KOPT-K1 (cell line): ENCODE results near the gene GRAMD1B.
"Not testable (repeated sequence)": the region's sequence is repeated elsewhere in the genome, so short reads cannot be mapped to it uniquely, and the experiment has no call there.

Experiments used
- H3K27ac ChIP-seq: fragments of 200-600 bp; sonication (generic); 2 replicates; pipeline ENCODE4 v1.5.1; 2016; ENCODE audit warnings: antibody characterized with exemption, mild to moderate bottlenecking, low read depth, low read length; ENCODE audit not compliant: poor library complexity, severe bottlenecking
- H3K36me3 ChIP-seq: fragments of 200-600 bp; sonication (generic); 2 replicates; pipeline ENCODE4 v1.5.1; 2017; ENCODE audit warnings: antibody characterized with exemption, mild to moderate bottlenecking, low read length, moderate library complexity; ENCODE audit not compliant: insufficient read depth
- H3K9me3 ChIP-seq: fragments of 200-600 bp; sonication (generic); 2 replicates; pipeline ENCODE4 v1.5.1; 2017; ENCODE audit warnings: antibody characterized with exemption, low read length, mild to moderate bottlenecking; ENCODE audit not compliant: insufficient read depth, poor library complexity, severe bottlenecking

The GRAMD1B gene

DNA sequence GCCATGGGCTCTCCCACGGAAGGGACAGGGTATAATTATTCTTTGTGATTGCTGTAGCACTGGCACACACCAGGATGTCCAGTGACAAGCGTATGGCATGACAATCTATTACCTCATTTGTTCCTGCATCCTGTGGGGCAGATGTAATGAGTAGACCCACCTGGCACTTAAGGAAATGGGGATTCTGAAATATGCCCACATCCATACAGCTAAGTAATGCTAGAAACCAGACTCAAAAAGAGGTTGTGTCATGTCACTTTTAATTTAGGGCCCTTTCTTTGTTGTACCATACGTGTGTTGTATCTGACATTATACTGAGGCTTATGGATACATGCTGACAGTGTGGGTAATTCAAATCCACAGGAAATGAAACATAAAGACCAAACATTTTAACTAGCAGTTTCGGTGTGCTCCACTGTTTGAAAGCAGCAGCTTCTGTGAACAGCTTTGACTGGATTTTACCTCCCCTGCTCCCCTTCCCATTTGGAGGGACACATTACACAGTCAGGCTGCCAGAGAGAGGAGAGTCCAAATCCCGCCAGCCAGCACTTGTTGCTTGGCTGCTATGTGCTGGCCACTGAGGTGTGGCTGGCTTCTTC lies 21.2 kb downstream of the GRAMD1B start:
- Histone ChIP-seq H3K36me3 (no peaks in the 10 kb centered on the region), H3K9me3 (no peaks in the 10 kb centered on the region), H3K27ac (no peak overlapping the region)

DNA sequence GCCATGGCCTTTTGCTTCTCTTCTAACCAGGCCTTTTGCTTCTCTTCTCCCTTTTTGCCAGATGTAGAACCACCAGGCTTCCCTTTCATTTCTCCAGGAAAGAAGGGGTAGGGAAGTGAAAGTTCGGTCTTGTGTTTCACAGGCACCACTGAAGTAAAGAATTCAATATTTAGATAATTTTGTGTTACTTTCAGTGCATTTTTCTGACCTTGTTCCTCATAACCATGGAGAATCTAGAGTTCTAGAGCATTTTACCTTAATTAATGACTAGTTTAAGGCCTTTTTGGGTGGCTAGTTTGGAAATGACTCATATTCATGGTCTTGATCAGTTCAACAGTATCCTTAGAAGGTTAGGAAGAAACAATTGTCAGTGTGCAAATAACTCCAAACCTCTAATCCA lies 22.7 kb downstream of the GRAMD1B start:
- no peaks in the 10 kb centered on the region for H3K36me3 ChIP-seq
- no peaks in the 10 kb centered on the region for H3K9me3 ChIP-seq
- no peak overlapping the region for H3K27ac ChIP-seq

DNA sequence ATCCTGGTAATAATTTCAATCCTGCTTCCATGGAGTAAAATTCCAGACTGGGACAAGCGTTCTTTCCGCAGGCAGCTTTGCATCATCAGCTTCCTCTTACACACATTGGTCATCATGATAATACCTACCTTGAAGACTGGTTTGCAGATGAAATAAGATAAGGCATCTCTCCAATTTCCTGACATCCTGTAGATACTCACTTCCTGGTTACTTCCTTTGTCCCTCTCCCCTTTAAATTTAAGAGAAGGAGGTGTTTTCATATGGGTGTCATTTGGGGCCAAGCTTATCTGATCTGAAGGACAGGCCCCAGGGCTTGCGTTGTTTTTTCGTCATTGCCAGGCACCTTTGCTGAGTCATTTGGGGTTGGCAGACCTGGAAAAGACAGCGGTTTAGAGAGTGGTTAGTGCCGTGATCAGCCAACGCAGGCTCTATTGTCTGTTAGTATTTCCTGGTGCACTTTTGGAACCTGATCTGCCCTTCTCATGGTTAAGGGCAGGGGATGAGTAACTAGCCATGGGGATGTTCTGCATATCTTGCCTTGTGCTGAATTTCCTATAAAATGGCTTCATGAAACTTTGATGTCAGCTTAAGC lies 24.1 kb downstream of the GRAMD1B start:
- no peaks in the 10 kb centered on the region for H3K36me3 ChIP-seq
- no peak overlapping the region for H3K27ac ChIP-seq
- H3K9me3 ChIP-seq: no peaks in the 10 kb centered on the region

DNA sequence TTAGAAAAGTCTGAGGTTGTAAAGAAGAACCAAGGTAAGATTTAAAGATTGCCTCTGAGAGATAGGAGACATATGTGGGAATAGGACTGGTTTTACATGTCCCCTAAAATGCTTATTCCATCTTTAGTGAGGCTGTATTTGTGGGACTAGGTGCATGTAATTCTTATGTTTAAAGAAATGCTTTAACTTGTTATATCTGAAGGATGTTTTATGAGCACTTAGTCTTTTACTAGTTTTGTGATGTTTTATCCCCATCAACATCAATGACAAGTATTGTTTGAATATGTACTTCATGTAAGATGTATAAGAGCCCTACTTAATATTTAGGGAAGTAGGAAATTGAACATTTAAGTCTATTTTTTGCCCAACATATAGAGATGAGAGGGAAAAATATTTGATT lies 24.7 kb downstream of the GRAMD1B start:
- H3K9me3 ChIP-seq: no peaks in the 10 kb centered on the region
- no peaks in the 10 kb centered on the region for H3K36me3 ChIP-seq
- H3K27ac ChIP-seq: no peak overlapping the region

DNA sequence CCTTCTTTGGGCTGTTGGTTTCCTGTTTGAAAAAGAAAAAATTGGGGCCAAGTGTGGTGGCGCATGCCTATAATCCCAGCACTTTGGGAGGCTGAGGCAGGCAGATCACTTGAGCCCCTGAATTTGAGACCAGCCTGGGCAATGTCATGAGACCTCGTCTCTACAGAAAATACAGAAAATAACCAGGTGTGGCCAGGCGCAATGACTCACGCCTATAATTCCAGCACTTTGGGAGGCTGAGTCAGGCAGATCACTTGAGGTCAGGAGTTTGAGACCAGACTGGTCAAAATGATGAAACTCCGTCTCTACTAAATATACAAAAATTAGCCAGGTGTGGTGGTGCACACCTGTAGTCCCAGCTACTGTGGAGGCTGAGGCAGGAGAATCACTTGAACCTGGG lies 26.4 kb downstream of the GRAMD1B start:
- H3K36me3 ChIP-seq, H3K27ac ChIP-seq, H3K9me3 ChIP-seq: not testable (repeated sequence)

DNA sequence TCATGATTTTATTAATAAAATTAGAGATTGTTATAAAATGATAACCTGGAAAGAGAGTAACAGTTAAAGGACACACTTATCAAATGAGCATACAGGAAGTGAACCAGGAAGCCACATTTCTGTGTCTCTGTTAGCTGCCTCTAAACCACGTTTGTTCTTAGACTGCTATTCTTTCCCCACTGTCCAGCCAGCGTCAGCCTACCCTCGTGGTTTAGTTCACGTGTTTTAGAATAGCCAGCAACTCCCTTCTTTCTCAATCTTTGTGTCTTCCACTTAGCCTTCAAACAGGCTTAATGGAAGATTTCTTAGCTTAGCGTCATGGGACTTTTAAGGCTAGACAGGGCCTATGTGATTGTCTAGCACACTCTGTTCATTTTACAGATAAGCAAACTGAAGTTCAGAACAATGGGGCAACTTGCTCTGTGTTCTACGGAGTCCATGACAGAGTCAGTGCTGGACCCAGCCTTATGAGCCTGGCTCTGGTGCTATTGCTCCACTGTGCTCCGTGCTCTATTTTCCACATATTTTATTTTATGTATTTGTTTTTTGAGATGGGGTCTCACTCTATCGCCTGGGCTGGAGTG lies 27.2 kb downstream of the GRAMD1B start:
- H3K27ac ChIP-seq: no peak overlapping the region
- no peaks in the 10 kb centered on the region for H3K9me3 ChIP-seq
- H3K36me3 ChIP-seq: no peaks in the 10 kb centered on the region

DNA sequence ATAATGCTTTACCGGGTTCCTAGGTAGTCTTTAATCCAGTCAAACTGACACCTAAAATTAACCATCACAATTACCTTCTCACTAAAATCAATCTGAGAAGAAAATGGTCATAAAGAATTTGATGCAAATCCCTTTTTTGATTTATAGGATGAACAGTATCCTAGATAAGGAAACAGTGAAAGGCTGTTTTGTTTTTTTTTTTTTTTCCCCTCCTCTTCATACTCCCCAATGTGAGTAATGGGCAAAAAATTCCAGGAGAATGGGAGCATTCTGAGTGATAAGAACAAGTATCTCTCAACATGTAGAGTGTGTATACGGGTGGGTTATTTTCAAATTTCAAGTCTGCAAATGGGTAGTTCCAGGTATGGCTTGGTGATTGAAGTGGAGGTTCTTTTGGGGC lies 28.4 kb downstream of the GRAMD1B start:
- no peak overlapping the region for H3K27ac ChIP-seq
- H3K36me3 ChIP-seq: no peaks in the 10 kb centered on the region
- H3K9me3 ChIP-seq: no peaks in the 10 kb centered on the region

DNA sequence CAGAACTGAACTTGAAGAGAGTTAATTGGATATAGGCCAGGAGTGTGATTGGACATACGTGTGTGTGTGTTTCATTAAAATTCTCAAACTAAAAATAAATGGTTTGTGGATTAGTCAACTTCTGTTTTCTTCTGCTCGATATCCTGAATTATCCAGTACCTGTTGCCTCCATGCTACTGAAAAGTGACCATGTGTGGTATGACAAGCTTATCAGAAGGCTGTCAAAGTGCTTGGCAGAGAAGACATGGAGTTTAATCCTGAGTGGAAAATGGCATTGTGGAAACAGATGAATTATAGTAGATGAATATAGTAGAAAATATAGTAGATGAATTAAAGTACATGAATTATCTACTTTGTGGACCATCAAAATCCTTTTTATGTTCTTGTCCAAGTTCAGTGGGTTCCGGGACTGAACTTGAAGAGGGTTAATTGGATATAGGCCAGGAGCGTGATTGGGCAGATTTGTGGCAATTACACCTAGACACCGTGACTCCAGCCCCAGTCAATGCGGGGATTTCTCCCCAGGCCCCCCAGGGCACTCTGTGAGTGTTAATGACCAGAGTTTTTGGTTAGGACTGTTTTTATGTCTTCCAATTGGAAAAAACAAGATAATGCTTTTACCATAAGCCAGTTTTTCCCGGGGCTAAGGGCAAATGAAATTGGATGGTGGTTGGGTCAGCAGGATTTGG lies 30.1 kb downstream of the GRAMD1B start:
- H3K9me3 ChIP-seq: no peaks in the 10 kb centered on the region
- no peaks in the 10 kb centered on the region for H3K36me3 ChIP-seq
- no peak overlapping the region for H3K27ac ChIP-seq

DNA sequence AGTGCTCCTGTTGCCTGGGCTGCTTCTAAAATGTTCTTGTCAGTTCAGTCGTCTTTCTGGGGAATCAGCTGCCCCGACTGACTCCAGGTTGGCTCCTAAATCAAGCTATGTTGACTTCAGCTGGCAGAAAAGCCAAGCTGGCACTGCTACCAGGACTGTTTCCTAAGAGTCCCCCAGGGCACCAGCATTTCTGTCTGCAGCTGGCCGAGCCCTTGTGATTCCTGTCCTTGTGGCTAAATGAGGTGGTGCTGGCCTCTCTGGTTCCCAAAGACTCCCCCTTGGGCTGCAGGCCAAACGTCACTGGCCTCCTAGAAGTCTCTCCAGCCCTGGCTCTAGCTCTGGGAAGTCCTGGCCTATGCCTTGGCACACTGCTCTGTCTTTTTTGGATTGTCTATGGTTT lies 31.1 kb downstream of the GRAMD1B start:
- H3K9me3 ChIP-seq: no peaks in the 10 kb centered on the region
- no peaks in the 10 kb centered on the region for H3K36me3 ChIP-seq
- no peak overlapping the region for H3K27ac ChIP-seq

DNA sequence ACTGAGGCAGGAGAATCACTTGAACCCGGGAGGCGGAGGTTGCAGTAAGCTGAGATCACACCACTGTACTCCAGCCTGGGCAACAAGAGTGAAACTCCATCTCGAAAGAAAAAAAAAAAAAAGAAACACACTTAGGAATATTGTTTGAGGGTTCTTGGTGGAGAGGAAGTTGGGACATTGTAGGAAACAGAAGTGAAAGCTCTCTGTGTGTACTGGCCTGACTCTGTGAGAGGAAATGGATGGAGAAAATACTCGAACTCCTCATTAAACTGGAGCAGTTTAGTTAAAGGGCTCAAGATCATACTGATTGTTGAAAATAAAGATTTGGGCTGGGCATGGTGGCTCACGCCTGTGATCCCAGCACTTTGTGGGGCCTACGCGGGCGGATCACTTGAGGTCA lies 35.6 kb downstream of the GRAMD1B start:
- not testable (repeated sequence) for H3K9me3 ChIP-seq, H3K36me3 ChIP-seq, H3K27ac ChIP-seq

DNA sequence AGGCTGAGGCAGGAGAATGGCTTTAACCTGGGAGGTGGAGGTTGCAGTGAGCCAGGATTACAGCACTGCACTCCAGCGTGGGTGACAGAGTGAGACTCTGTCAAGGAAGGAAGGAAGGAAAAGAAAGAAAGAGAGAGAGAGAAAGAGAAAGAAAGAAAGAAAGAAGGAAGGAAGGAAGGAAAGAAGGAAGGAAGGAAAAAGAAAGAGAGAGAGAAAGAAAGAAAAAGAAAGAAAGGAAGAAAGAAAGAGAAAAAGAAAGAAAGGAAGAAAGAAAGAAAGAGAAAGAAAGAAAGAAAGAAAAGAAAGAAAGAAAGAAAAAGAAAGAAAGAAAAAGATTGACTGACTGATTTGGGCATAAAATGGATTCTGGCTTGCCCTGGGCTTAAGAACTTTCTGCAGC lies 36.1 kb downstream of the GRAMD1B start:
- not testable (repeated sequence) for H3K36me3 ChIP-seq, H3K27ac ChIP-seq, H3K9me3 ChIP-seq

DNA sequence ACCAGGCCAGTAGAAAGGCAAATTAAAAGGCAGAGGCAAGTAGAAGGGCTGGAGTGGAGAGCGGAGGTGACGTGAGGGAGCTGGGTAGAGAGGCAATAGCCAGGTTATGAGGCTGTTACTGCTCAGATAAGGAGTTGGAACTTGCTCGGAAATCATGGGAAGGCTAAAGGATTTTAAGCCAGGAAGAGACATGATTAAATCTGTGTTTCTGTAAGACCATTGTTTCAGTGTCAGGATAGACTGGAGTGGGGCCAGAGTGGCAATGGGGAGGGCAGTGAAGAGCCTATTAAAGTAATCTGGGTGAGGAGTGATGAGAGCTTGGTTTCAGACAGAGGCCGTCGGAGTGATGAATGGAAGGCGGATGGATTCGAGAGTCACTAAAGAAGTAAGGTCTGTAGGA lies 39.0 kb downstream of the GRAMD1B start:
- H3K9me3 ChIP-seq: no peaks in the 10 kb centered on the region
- no peaks in the 10 kb centered on the region for H3K36me3 ChIP-seq
- no peak overlapping the region for H3K27ac ChIP-seq

DNA sequence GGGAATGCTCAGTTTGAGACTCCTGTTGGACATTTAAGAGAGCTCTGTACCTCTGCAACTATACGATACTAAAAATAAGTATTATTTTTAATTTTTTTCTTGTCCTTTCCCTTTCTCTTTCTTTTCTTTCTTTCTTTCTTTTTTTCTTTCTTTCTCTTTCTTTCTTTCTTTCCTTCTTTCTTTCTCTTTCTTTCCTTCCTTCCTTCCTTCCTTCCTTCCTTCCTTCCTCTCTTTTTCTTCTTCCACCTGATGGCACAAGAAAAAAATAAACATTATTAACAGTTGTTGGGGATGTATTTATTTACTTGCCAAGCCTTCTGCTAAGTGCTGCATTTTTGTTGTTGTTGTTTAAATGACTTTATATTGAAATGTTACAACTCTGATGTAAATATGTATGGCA lies 39.5 kb downstream of the GRAMD1B start:
- no peak overlapping the region for H3K27ac ChIP-seq
- no peaks in the 10 kb centered on the region for H3K9me3 ChIP-seq

DNA sequence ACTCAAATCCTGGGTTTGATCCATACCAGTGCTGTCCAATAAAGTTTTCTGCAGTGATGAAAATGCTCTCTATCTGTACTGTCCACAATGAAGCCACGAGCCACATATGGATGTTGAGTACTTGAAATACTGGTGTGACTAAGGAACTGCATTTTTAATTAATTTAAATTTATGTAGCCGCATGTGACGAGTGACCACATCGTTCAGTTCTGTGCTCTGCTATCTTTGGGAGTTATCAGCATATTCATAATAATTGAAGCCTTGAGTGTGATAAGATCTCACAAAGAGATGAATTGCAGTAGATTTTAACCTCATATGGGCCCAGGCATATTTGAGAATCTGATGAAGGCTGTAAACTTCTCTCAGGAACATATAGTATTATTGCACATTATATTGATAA lies 40.8 kb downstream of the GRAMD1B start:
- Histone ChIP-seq H3K36me3 (no peaks in the 10 kb centered on the region), H3K27ac (no peak overlapping the region), H3K9me3 (no peaks in the 10 kb centered on the region)

More for the DNA sequence above, 39.5 kb downstream of the GRAMD1B start:
- no peaks in the 10 kb centered on the region for H3K36me3 ChIP-seq

DNA sequence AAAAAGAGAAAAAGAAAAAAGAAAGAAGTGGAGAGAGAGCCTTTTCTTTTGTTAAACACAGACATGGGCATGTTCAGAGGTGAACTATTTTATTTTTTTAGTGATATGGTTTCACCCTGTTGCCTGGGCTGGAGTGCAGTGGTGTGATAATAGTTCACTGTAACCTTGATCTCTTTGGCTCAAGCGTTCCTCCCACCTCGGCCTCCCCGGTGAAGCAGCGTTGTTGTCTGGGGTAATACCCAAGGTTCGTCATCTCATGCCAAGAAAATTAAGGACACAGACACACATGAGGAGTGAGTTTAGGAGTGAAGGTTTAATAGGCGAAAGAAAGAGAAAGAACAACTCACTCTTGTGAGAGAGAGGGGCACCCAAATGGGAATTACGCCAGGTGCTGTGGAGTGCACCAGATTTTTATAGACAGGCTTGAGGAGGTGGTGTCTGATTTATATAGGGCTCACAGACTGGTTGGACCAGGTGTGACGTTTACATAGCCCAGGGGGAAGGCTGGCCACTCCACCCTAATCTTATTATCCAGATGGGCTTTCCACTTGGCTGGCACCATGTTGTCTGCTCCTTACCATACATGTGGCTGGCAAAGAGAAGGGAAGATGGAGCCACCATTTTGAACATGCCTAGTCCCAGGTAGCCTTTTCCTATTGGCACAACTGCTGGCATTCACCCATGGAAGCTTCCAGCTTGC lies 42.3 kb downstream of the GRAMD1B start:
- no peaks in the 10 kb centered on the region for H3K9me3 ChIP-seq
- H3K36me3 ChIP-seq: no peaks in the 10 kb centered on the region
- no peak overlapping the region for H3K27ac ChIP-seq
